Measurements from ENCODE around the gene STIMATE. TPM values are rescaled to one million over a fixed set of nuclear protein-coding genes. Genes with fewer than 3 reads are reported as not detected.

STIMATE gene
- total RNA-seq, 1 experiment from 2014 or later: 13.5 TPM

DNA sequence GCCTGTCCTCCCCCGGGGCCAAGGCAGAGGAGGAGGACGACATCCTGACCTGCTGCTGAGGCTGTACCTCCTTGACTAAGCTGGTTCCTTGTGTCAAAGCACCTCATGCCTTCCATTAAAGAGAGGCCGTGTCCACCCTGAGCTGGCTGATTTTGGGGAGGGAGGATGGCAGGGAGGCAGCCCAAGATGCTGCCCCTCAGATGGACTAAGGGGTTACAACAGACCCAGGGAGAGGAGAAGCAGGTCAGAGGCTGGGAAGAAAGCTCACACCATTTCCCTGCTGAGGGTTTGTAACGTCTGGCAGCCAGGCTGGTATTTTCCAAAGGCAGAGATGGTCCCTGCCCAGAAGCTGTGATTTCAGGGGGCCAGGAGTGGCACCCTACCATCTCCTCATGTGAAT lies 105.4 kb downstream of the STIMATE start:
- H3K27me3 Mint-ChIP-seq (ENCODE audit: insufficient read depth, unreplicated experiment): no peaks in the 10 kb centered on the region
- H3K9me3 Mint-ChIP-seq (ENCODE audit: unreplicated experiment): no peaks in the 10 kb centered on the region
- no peaks in the 10 kb centered on the region for H3K36me3 ChIP-seq (ENCODE audit: control insufficient read depth, insufficient read depth, low read length)
- ChIA-PET CTCF (interaction anchor here (1.0 to 2.0 kb wide), 4 partner anchors 9 to 29 kb away, joined by 3 to 8 read pairs (median 6); partner anchors contain the start of gene NEK4), POLR2A (interaction anchor here (0.7 kb wide), 1 partner anchor 8 kb away, joined by 3 read pairs; no protein-coding TSS in a partner anchor)
- intact Hi-C loops (cut with micrococcal nuclease; ENCODE audit: unreplicated experiment): no loop called here
- H3K4me1 Mint-ChIP-seq (ENCODE audit: low read depth, unreplicated experiment): no peaks in the 10 kb centered on the region
- no peaks in the 10 kb centered on the region for H3K27me3 ChIP-seq (replicated peaks; ENCODE audit: control insufficient read depth, insufficient read depth, low read length)
- no peak for DNase-seq
- no peaks in the 10 kb centered on the region for H3K4me1 ChIP-seq
- no TSS peak for BruUV-seq (replicated peaks)
- no peaks in the 10 kb centered on the region for H3K36me3 Mint-ChIP-seq (ENCODE audit: insufficient read depth, unreplicated experiment)
- H3K27ac Mint-ChIP-seq (ENCODE audit: unreplicated experiment): no peak overlapping the region
- TF ChIP-seq, protein P1, sequence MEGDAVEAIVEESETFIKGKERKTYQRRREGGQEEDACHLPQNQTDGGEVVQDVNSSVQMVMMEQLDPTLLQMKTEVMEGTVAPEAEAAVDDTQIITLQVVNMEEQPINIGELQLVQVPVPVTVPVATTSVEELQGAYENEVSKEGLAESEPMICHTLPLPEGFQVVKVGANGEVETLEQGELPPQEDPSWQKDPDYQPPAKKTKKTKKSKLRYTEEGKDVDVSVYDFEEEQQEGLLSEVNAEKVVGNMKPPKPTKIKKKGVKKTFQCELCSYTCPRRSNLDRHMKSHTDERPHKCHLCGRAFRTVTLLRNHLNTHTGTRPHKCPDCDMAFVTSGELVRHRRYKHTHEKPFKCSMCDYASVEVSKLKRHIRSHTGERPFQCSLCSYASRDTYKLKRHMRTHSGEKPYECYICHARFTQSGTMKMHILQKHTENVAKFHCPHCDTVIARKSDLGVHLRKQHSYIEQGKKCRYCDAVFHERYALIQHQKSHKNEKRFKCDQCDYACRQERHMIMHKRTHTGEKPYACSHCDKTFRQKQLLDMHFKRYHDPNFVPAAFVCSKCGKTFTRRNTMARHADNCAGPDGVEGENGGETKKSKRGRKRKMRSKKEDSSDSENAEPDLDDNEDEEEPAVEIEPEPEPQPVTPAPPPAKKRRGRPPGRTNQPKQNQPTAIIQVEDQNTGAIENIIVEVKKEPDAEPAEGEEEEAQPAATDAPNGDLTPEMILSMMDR (IDR thresholded peaks at IDR 0.05; ENCODE audit: insufficient read depth in 1 of 2, low read depth in 1 of 2, low read length in 1 of 2, severe bottlenecking in 1 of 2, unreplicated experiment in 1 of 2): no peak
- no peak overlapping the region for H3K4me3 ChIP-seq (ENCODE audit: low read depth, low read length)
- H3K4me3 Mint-ChIP-seq (ENCODE audit: unreplicated experiment): no peak overlapping the region
- H3K9me3 ChIP-seq: no peaks in the 10 kb centered on the region

- DNase-seq: no peak
- H3K36me3 ChIP-seq (ENCODE audit: control insufficient read depth, insufficient read depth, low read length): no peaks in the 10 kb centered on the region
- no peaks in the 10 kb centered on the region for H3K9me3 ChIP-seq
- ChIA-PET CTCF (no interaction called here), POLR2A (no interaction called here)
- Mint-ChIP-seq H3K27me3 (ENCODE audit: insufficient read depth, unreplicated experiment) (no peaks in the 10 kb centered on the region), H3K9me3 (ENCODE audit: unreplicated experiment) (no peaks in the 10 kb centered on the region), H3K36me3 (ENCODE audit: insufficient read depth, unreplicated experiment) (no peaks in the 10 kb centered on the region), H3K4me1 (ENCODE audit: low read depth, unreplicated experiment) (no peaks in the 10 kb centered on the region), H3K4me3 (ENCODE audit: unreplicated experiment) (no peak overlapping the region), H3K27ac (ENCODE audit: unreplicated experiment) (no peak overlapping the region)
- H3K4me3 ChIP-seq (ENCODE audit: low read depth, low read length): no peak overlapping the region
- H3K27me3 ChIP-seq (replicated peaks; ENCODE audit: control insufficient read depth, insufficient read depth, low read length): no peaks in the 10 kb centered on the region
- BruUV-seq (replicated peaks): no TSS peak
- intact Hi-C loops (cut with micrococcal nuclease; ENCODE audit: unreplicated experiment): no loop called here
- H3K4me1 ChIP-seq: no peaks in the 10 kb centered on the region
- TF ChIP-seq, protein P1 (IDR thresholded peaks at IDR 0.05; ENCODE audit: insufficient read depth in 1 of 2, low read depth in 1 of 2, low read length in 1 of 2, severe bottlenecking in 1 of 2, unreplicated experiment in 1 of 2): no peak
Observed at GRCh38 chr3:52791366-52791765, 106.0 kb downstream of the STIMATE start.

GRCh38 chr3:52790741-52791140 lies 106.6 kb downstream of the STIMATE start:
- CTCF ChIA-PET: no interaction called here
- Histone ChIP-seq H3K9me3 (no peaks in the 10 kb centered on the region), H3K4me3 (ENCODE audit: low read depth, low read length) (no peak overlapping the region), H3K36me3 (ENCODE audit: control insufficient read depth, insufficient read depth, low read length) (no peaks in the 10 kb centered on the region), H3K27me3 (replicated peaks; ENCODE audit: control insufficient read depth, insufficient read depth, low read length) (no peaks in the 10 kb centered on the region), H3K4me1 (no peaks in the 10 kb centered on the region)
- no peak for DNase-seq
- Mint-ChIP-seq H3K9me3 (ENCODE audit: unreplicated experiment) (no peaks in the 10 kb centered on the region), H3K4me3 (ENCODE audit: unreplicated experiment) (no peak overlapping the region), H3K4me1 (ENCODE audit: low read depth, unreplicated experiment) (no peaks in the 10 kb centered on the region), H3K27ac (ENCODE audit: unreplicated experiment) (no peak overlapping the region), H3K27me3 (ENCODE audit: insufficient read depth, unreplicated experiment) (no peaks in the 10 kb centered on the region), H3K36me3 (ENCODE audit: insufficient read depth, unreplicated experiment) (no peaks in the 10 kb centered on the region)
- POLR2A ChIA-PET: no interaction called here
- BruUV-seq (replicated peaks): no TSS peak
- TF ChIP-seq, protein P1 (IDR thresholded peaks at IDR 0.05; ENCODE audit: insufficient read depth in 1 of 2, low read depth in 1 of 2, low read length in 1 of 2, severe bottlenecking in 1 of 2, unreplicated experiment in 1 of 2): no peak
- intact Hi-C loops (cut with micrococcal nuclease; ENCODE audit: unreplicated experiment): no loop called here
